Cardiac fibroblast (primary cell): ENCODE results near the gene VKORC1.
"Not testable (repeated sequence)": the region's sequence is repeated elsewhere in the genome, so short reads cannot be mapped to it uniquely, and the experiment has no call there.

Experiments used
- DNase-seq, 2 donors: peaks; one replicate each; pipeline versions ENCODE4 v3.0.0 to v3.0.0-alpha.2; 2010; ENCODE audit warnings: low read depth in 2 of 2
- H3K4me3 ChIP-seq, 2 donors: replicated peaks in 1 of 2; 1 replicate in 1 of 2; 2 replicates in 1 of 2; pipeline ENCODE4 v1.5.1; 2011; ENCODE audit warnings: low read depth in 2 of 2, low read length in 2 of 2, mild to moderate bottlenecking in 2 of 2, moderate library complexity in 1 of 2
- CTCF ChIP-seq: IDR thresholded peaks from one replicate; pipeline ENCODE4 v1.5.1; 2011; ENCODE audit warnings: low read depth, mild to moderate bottlenecking, low read length, inconsistent platforms

Gene VKORC1

DNA sequence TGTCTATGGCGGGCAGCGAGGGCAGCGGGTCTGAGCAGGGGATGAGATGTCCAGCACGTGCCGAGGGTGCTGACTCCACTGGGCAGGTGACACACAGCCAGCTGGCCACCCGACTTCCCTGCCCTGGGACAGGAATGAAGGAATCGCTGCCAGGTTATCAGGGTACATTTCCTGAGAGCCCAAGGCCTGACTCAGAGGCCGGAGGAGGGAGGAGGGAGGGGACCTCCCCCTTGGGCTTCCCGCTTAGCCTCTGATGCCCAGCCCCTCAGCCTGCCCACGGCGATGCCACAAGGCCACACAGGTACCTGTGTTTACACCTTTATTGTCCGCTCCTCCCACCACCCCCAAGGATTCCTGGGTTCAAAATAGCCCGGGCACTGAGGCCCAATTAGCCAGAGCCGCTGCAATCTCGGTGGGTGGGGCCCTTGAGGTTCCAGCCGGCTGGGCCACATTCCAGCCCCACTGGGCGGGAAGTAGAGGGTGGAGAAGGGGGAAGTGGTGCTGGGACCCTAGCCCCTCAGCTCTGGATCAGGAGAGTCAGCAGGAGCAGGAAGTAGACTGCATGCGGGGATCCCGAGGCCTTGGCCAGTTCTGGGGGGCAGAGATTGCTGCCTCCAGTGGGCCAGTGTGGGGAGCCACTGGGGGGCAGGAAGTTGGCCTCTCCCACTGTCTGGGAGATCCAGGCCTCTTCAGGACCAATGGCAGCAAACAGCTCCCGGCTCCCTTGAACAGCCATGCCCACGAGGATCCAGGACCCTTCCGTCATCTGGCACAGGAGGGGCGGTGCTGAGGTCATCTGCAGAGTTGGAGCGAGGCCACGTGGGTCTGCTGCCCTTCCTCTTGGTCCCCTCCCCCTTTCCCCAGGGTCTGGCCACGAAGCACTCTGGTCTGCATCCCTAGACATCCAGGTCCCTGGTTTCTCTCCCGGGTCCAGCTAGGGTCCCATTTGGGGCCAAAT lies 44.3 kb upstream of the VKORC1 start:
- no peak for TF ChIP-seq CTCF
- H3K4me3 ChIP-seq: no peak overlapping the region
- DNase-seq: peak; percentile 66

- DNase-seq, H3K4me3 ChIP-seq: not testable (repeated sequence)
These were observed 42.4 kb upstream of the VKORC1 start for GRCh38 chr16:31136822-31137499.

DNA sequence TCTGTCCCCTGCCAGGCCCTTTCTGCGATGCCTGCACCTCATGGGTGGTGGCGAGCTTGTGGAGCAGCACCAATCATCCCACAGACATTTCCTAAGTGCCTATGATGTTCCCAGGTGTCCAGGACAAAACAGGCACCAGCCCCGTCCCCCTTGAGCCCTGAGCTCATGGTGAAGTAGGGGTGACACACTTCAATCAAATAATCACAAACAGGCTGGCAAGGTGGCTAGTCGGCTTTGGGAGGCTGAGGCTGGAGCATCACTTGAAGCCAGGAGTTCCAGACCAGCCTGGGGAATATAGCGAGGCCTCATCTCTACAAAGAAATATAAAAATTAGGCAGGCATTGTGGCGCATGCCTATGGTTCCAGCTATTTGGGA lies 41.7 kb upstream of the VKORC1 start:
- DNase-seq: no peak
- no peak for TF ChIP-seq CTCF
- H3K4me3 ChIP-seq: no peak overlapping the region

DNA sequence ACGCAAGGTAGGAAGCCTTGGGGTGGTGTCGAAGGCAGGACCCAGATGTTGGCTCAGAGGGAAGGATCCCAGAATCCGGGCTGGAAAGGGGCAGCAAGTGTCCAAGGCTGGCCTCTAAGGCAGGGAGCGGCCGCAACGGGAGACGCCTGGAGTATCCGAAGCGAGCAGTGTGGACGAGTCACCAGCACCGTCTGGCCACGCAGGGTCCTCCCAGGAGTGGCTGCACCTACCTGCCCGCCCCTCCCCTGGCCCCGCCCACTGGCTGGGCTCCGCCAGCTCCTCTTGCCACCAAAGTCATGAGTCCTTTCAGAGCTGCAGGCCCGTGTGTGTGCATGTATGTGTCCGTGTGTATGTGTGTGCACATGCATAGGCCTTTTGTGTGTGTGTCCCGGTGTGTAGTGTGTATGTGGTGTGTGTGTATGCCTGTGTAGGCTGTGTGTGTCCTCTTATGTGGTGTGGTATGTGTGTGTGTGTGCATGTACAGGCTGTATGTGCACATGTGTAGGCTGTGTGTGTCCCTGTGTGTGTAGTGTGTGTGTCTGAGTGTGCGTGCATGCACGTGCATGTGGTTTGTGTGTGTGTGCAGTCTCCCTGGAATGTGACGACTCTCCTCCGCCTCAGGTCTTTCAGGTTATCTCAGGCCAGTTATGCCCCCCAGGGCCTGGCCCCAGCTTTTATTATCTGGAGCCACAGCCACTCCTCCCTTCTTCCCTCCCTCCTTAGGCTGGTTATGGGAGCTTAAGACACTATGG lies 41.1 kb upstream of the VKORC1 start, which contains the start of gene PRSS8:
Gene PRSS8 (minus strand): TSS at position 193 of the 752 bp plus-strand sequence. CDS start 229 bp downstream, outside the sequence.
- no peak for TF ChIP-seq CTCF
- DNase-seq: no peak
- no peak within 1 kb of the TSS for H3K4me3 ChIP-seq

DNA sequence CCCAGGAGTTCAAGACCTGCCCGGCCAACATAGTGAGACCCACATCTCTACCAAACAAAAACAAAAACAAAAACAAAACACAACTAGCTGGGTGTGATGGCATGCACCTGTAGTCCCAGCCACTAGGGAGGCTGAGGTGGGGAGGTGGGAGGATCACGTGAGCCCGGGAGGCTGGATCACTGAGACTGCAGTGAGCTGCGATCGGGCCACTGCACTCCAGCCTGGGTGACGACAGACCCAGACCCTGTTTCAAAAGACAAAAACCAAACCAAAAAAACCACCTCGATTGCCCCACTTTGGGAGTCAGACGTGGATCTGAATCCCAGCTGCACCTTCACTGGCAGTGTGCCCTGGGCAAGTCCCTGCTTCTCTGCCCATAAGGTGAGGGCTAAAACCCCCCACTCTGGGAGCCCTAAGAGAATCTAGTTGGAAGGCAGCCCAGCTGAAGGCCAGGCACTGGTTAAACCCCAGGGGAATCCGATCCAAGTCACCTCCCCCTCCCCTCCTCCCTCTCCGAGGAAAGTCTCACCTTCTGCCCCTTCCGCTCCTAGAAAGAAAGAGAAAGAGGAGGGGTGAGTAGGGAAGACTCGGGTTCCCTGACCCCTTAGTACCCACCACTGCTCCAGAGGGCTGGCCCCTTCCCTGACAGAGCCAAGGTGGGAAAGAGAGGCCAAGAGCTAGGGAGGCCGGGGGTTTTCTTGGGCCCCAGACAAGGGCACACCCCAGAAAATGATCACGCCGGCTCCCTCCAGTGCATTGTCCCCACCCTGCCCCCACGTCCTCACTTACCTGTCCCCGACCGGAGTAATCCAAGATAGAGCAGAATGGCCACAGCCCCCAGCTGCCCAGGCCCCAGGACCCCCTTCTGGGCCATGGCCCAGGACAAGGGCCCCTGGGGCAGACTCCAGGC lies 40.3 kb upstream of the VKORC1 start:
- DNase-seq: peak in 1 of 2 donors; percentile 16
- H3K4me3 ChIP-seq: no peak overlapping the region
- no peak for TF ChIP-seq CTCF

DNA sequence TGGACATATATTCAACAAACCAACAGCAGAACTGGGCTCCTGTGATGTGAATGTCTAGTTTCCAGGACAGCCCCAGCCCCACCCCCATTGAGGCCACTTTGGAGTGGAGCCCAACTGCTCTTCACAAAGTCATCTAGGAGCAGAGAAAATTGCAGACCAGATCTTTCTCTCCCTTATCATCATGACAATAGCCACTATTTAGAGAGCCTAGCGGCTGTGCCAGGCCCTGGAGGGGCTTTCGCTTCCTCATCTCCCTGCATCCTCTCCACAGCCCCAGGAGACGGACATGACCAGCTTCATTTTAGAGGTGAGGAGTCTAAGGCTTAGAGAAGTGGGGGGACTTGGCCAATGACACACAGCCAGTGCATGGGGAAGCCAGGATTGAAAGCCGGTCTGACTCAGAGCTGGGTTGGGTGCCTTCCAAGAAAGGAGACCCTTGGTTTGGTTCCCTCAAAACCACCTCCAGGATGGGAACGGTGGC lies 39.5 kb upstream of the VKORC1 start:
- DNase-seq: no peak
- TF ChIP-seq CTCF: no peak
- no peak overlapping the region for H3K4me3 ChIP-seq
